GM19099 (cell line): ENCODE data around the gene VGLL4.

ENCODE experiments used
- POLR2A ChIP-seq: IDR thresholded peaks from 3 replicates; pipeline ENCODE4 v1.6.1; 2011; ENCODE audit warnings: low read depth; ENCODE audit not compliant: insufficient read length; ENCODE audit errors: extremely low read depth

VGLL4 gene

GRCh38 chr3:11574981-11575669 is 68.6 kb downstream of the VGLL4 start:
- TF ChIP-seq POLR2A = no peak

DNA sequence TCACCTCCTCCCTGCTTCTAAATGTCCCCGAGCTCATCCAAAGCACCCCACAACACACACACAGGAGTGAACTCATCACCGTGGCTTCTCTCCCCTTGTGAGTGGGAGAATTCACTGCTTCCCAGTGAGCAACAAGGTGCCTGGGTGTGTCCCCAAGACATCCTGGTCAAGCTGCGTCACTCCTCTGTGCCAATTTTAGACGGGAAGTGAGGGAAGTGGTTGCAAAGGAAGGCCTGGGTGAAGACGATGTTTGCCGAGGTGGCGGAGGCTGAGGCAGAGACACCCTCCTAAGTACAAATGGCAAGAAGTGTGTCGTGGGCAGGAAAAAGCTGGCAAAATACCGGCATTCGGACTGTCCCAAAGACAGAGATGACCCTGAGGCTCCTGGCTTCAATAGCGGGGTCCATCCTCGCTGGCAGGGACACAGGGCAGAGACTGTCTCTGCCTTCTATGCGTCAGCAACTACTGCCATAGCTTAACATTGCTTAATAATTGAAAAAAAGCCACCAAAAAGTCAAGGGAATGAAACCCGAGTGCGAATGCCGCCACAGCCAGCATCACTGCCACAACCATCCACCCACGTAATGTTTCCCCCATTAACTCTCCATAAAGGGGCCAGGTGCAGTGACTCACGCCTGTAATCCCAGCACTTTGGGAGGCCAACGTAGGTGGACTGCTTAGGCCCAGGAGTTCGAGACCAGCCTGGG is 72.8 kb downstream of the VGLL4 start:
- no peak for TF ChIP-seq POLR2A

DNA sequence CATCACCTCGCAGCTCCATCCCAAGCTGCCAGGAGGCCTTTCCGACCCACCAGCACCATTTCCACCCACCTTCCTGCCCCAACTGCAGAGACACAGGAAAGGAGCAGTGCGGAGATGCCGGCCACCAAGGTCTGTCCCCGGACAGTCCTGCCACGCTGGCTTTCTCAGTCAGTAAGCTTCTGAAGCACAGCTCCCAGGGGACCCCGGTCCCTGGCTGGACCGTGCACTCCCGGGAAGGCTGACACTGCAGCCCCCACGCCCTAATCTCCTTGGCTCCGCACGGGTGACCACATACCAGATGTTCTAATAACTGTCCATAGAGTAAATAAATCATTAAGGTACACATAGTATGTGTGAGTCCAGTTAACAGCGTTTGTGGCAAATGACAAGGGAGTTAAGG is 73.5 kb downstream of the VGLL4 start:
- no peak for TF ChIP-seq POLR2A

DNA sequence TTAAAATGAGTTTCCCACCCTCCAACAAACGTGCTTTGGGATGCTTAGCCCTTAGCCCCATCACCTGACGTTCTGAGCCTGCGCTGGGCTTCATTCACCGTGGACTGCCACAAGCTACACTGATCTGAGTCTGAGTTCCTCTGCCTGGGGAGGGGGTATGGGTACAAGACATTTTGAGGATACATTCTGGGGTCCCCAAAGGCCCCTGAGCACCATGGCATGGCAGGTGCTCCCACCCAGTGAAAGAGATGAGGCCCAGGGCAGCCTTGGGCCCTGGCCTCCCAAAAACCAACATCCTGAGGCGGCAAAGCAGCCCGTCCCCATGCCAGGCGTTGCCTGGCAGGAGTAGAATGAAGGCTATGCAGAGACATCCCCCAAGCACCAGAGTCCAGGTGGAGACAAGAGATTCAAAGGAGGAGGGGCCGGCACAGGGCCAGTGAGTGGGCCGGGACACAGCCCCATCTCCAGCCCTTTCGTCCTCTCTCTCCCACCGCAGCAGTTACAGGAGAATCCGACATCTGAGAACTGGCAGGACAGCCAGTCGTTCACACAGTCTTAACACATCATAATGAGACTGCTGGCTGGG is 74.5 kb downstream of the VGLL4 start:
- no peak for TF ChIP-seq POLR2A

DNA sequence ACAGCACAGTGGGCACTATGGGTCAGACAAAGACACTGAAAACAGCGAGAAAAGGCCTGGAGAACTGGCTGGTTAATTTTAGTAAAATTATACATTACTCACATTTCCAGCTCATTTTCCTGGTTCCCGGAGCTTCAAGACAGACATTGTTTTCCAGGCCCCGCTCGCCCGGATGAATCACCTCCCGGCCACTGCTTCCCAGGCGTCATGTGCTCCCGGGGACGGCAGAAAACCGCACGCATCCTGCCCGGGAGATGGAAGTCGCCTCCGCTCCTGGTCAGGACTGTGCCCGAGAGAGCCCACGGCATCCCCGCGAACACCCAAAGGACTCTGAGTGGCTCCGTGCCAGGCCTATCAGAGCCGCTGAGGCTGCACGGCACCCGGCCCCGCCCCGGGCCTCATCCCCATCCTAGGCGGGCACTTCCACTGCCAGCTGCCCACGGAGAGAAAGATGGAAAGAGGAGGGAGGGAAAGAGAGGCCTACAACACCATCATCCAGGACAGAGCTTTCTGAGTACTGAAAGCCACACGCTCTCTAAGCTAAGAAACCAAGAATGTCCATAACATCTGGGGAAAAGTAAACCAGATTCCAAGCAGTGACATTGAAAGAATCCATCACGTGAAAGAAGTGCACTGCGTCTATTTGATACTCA is 75.1 kb downstream of the VGLL4 start:
- TF ChIP-seq POLR2A = no peak

DNA sequence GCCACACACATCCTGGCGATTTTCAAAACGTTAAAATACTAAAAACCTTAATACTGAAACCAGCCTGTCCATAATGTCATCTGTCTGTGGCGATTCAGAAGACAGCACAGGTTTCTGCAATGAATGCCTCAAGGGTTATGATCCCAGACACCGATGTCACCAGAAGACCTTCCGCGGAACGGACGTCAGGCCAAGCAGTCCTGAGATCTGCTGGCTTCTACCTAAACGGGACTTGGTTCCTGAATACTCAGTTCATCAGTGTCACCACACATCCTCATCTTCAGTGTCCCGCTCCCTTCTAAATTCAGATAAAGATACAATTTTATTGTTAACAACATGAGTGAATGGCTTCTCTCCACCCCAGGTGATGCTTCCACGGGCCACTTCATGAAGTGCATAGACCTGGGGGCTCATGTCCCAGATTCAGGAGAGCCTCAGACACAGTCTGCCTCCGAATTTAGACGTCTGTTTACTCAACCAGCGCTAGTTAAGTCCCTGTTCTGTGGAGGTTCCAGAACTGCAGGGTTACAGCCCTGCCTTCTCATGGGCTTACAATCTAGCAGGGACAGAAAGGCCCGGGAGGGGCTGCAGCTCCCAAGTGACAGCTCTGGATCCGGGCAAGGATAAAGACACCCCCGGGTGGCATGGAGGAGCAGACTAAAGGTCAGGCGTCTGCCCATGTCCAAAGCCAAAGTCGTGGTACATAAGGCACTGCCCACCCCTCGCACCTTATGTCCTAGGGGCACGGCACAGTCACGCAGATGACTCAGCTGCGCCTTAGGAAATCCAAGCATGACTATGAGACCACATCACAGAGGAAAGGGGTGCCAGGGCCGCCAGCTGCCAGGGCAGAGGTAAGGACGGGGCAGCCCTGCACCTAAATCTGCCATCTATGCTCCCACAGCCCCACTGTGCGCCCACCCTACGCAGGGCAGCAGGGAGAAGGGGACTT is 75.9 kb downstream of the VGLL4 start:
- TF ChIP-seq POLR2A = no peak

GRCh38 chr3:11566916-11567315 is 76.8 kb downstream of the VGLL4 start:
- TF ChIP-seq POLR2A = no peak

DNA sequence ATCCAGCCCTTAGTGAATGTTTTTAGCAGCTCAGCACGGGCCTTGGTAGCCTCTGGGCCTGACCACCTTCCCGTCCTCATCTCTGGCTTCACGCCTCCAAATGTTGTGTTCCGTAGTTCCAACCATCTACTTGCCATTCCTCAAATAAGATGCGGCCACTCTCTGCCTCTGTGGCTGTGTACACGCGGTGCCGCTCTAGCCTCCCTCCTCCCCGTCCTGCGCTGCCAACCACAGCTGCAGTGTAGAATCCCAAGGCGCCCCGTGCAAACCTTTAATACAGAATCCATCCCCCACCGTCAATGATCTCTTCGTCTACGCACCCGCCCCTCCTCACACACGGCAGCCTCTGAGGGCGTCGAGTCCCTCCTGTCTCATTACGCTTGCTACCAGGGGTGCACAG is 77.2 kb downstream of the VGLL4 start:
- no peak for TF ChIP-seq POLR2A

GRCh38 chr3:11565932-11566331 is 77.8 kb downstream of the VGLL4 start:
- no peak for TF ChIP-seq POLR2A

DNA sequence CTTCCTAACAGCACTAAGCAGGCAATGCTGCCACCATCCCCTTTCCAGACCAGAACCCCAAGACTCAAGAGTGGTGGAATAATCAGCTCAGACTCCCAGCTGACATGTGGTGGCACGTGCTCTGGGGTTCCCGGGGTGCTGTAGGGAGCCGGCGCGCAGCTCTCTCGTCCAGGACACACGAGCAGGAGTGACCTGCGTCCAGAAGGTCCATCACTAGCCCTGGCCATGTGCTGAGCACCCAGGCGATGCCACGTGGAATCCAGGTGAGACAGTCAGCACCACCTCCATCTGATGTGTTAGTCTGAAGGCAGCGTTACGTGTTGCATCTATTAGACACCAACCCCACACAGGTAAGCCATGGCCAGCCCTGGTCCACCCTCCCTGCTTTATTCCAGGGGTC is 78.2 kb downstream of the VGLL4 start:
- no peak for TF ChIP-seq POLR2A

DNA sequence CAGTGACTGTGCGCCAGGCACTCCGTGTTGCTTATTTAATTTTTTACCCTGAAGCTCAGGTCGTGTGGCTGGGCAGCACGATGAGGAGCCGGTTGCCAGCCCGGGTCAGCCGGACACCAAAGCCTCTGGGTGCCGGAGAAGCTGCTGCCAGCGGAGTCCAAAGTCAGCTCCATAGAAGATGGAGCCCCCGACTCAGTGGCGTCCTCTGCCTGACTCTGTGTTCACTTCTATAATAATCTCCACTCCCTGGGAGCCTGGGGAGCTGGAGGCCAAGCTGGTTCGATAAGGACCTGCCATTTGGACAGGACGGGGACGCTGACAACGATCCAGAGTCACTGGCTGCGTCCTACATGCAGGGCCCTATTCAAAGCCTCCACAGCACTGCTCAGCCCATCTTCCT is 78.6 kb downstream of the VGLL4 start:
- TF ChIP-seq POLR2A = no peak

GRCh38 chr3:11564577-11565001 is 79.1 kb downstream of the VGLL4 start:
- TF ChIP-seq POLR2A = no peak

- no peak for TF ChIP-seq POLR2A
These were observed 79.9 kb downstream of the VGLL4 start for GRCh38 chr3:11563865-11564185.

- no peak for TF ChIP-seq POLR2A
These were observed 80.4 kb downstream of the VGLL4 start for GRCh38 chr3:11563159-11563864.
